Chondrocyte (in vitro differentiated cells): Measurements from ENCODE around the gene CIB2. TPM values are rescaled to one million over a fixed set of nuclear protein-coding genes. Genes with fewer than 3 reads are reported as not detected.

Source experiments
- DNase-seq: peaks from one replicate; pipeline ENCODE4 v3.0.0; 2021; ENCODE audit warnings: mixed read lengths, low spot score
- H3K27ac Mint-ChIP-seq: one replicate; pipeline ENCODE4 v1.8.0; 2021; ENCODE audit warnings: mild to moderate bottlenecking, moderate library complexity, mixed read lengths; ENCODE audit not compliant: unreplicated experiment
- H3K27me3 Mint-ChIP-seq: 2 replicates; pipeline ENCODE4 v1.8.0; 2021; ENCODE audit warnings: low read depth, mixed read lengths
- H3K36me3 Mint-ChIP-seq: 2 replicates; pipeline ENCODE4 v1.8.0; 2021; ENCODE audit warnings: low read depth, mixed read lengths
- H3K4me1 Mint-ChIP-seq: 2 replicates; pipeline ENCODE4 v1.8.0; 2021; ENCODE audit warnings: low read depth, mild to moderate bottlenecking, mixed read lengths
- H3K4me3 Mint-ChIP-seq: one replicate; pipeline ENCODE4 v1.8.0; 2021; ENCODE audit warnings: mild to moderate bottlenecking, moderate library complexity, mixed read lengths; ENCODE audit not compliant: unreplicated experiment
- H3K9me3 Mint-ChIP-seq: 2 replicates; pipeline ENCODE4 v1.8.0; 2021; ENCODE audit warnings: low read depth, mixed read lengths
- CTCF ChIP-seq: fragments of 200-600 bp; sonication (generic); IDR thresholded peaks from 2 replicates; pipeline ENCODE4 v1.5.0; 2021; ENCODE audit warnings: antibody characterized with exemption, mild to moderate bottlenecking, moderate library complexity
- total RNA-seq: library from RNA; stranded (reverse); gene quantifications from 3 replicates; pipeline ENCODE4 v1.2.1, GENCODE V29; 2021

CIB2 gene
- total RNA-seq, 1 donor from 2014 or later, result 8.0 TPM

GRCh38 chr15:78098131-78098755 is 33.0 kb downstream of the CIB2 start:
- Mint-ChIP-seq H3K4me1 (peaks cover 15% of the 10 kb centered on the region), H3K27me3 (no peaks in the 10 kb centered on the region), H3K4me3 (no peak overlapping the region), H3K27ac (no peak overlapping the region), H3K36me3 (peaks cover 2% of the 10 kb centered on the region), H3K9me3 (no peaks in the 10 kb centered on the region)
- DNase-seq, result peak; percentile 75
- TF ChIP-seq CTCF, result no peak

DNA sequence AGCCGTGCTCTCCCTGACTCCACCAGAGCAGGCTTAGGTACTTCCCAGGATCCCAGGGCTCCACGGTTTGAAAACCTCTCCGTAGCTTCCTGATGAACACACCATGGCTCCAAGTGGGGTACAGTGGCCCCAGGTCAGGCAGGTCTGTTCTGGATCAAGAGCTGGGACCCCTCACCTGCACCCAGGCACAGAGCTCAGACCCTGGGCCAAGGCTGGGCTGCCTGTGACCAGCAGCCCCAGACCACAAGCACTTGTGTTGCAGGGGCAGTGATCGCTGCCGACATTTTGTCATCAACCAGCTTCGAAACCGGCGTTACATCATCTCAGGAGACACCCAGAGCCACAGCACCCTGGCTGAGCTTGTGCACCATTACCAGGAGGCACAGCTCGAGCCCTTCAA is 33.6 kb downstream of the CIB2 start:
- no peak overlapping the region for H3K27ac Mint-ChIP-seq
- TF ChIP-seq CTCF, result no peak
- H3K4me3 Mint-ChIP-seq, result no peak overlapping the region
- H3K27me3 Mint-ChIP-seq, result no peaks in the 10 kb centered on the region
- H3K4me1 Mint-ChIP-seq, result peaks cover 20% of the 10 kb centered on the region
- H3K36me3 Mint-ChIP-seq, result peaks cover 2% of the 10 kb centered on the region
- no peaks in the 10 kb centered on the region for H3K9me3 Mint-ChIP-seq
- peak; percentile 69 for DNase-seq

GRCh38 chr15:78093242-78094020 is 37.8 kb downstream of the CIB2 start:
- no peak overlapping the region for H3K4me3 Mint-ChIP-seq
- H3K9me3 Mint-ChIP-seq, result no peaks in the 10 kb centered on the region
- no peaks in the 10 kb centered on the region for H3K27me3 Mint-ChIP-seq
- no peak for TF ChIP-seq CTCF
- peak; percentile 19 for DNase-seq
- peaks cover 38% of the 10 kb centered on the region for H3K4me1 Mint-ChIP-seq
- peaks cover 2% of the 10 kb centered on the region for H3K36me3 Mint-ChIP-seq
- H3K27ac Mint-ChIP-seq, result peak overlapping the region; percentile 61

DNA sequence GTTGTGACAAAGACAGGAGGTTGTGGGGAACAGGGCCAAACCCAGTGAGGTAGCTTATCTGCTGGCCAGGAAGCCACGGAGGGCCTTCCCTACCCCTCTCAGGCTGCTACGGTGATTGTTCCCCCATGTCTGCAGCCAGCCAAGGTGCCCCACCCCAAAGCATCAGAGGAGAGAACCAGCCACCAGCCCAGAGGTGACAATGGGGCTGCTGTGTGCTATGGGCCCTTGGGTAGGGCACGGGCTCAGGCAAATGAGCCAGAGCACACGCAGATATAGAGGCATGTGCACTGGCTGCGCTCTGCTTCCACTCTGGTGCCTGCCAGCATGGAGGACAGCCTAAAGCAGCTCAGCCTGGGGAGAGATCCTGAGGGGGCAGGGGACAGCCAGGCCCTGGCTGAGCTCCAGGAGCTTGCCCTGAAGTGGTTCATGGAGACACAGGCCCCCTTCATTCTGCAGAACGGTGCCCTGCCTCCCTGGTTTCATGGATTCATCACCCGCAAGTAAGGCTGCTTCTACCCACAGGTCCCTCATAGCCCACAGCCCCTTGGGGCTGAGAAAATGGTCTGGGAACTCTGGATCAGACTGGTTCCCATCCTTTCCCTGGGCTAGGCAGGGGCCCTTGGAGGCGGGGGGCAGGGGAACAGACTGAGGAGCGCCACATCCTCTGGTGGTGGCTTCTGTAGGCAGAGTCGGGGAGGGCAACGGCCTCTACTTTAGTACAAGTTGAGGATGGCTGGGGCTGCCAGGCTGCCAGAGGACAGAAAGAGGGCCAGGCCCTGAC is 38.8 kb downstream of the CIB2 start, which contains the start of gene SH2D7:
Gene SH2D7 (plus strand): TSS at position 301 of the 781 bp plus-strand sequence. CDS start 24 bp downstream, at position 325.
- no peak for TF ChIP-seq CTCF
- Mint-ChIP-seq H3K27me3 (no peaks in the 10 kb centered on the region), H3K36me3 (peaks cover 2% of the 10 kb centered on the region), H3K4me1 (peaks cover 38% of the 10 kb centered on the region), H3K9me3 (no peaks in the 10 kb centered on the region), H3K4me3 (no peak within 1 kb of the TSS), H3K27ac (peak within 1 kb of the TSS; percentile 61)
- DNase-seq, result peak; percentile 51

DNA sequence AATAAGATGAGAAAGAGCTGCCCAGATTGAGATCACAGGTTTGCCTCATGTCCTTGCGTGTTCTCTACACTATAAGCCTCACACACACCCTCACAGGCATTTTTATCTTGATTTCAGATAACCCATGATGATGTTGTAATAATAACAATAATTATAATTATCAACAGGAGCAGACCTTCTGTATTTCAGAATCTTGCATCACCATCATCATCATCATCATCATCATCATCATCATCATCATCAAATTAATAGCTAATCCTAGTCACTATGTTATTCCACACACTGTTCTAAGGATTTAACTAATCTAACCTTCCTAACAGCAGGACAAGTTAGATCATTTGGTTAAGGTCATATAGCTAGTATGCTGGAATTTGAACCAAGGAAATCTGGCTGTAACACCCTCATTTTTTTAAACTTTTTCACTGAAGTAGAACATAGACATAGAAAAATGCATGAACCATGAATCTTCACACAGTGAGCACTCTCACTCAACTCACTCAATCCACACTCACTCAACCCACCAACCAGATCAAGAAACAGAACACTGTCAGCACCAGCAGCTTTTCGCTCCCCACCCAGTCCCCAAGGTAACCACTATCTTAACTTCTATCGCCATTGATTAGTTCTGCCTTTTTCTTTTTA is 40.7 kb downstream of the CIB2 start:
- Mint-ChIP-seq H3K9me3 (no peaks in the 10 kb centered on the region), H3K27me3 (no peaks in the 10 kb centered on the region), H3K4me1 (peaks cover 45% of the 10 kb centered on the region), H3K27ac (no peak overlapping the region), H3K36me3 (no peaks in the 10 kb centered on the region), H3K4me3 (no peak overlapping the region)
- DNase-seq, result peak; percentile 9
- TF ChIP-seq CTCF, result no peak
